NCI-H1105 treated with DMSO at 0.1 percent for 48 hours (cell line): ENCODE data around the gene INPP4B.
"Not testable (repeated sequence)": the region's sequence is repeated elsewhere in the genome, so short reads cannot be mapped to it uniquely, and the experiment has no call there.

Experiments
- DNase-seq: peaks from one replicate; lab custom pipeline; 2025; lab: John Stamatoyannopoulos, UW

INPP4B gene

GRCh38 chr4:142683997-142684396 lies 162.1 kb downstream of the INPP4B start:
- DNase-seq, result no peak

GRCh38 chr4:142683503-142683902 lies 162.6 kb downstream of the INPP4B start:
- no peak for DNase-seq

GRCh38 chr4:142671516-142671915 lies 174.6 kb downstream of the INPP4B start:
- no peak for DNase-seq

GRCh38 chr4:142663828-142664227 lies 182.3 kb downstream of the INPP4B start:
- DNase-seq, result no peak

- DNase-seq, result no peak
Measured at GRCh38 chr4:142660728-142661127, 185.4 kb downstream of the INPP4B start.

GRCh38 chr4:142656178-142656577 lies 189.9 kb downstream of the INPP4B start:
- DNase-seq, result no peak

GRCh38 chr4:142648378-142648777 lies 197.7 kb downstream of the INPP4B start:
- no peak for DNase-seq

- no peak for DNase-seq
Measured at GRCh38 chr4:142645475-142646108, 200.5 kb downstream of the INPP4B start.

- not testable (repeated sequence) for DNase-seq
Measured at GRCh38 chr4:142644628-142645027, 201.5 kb downstream of the INPP4B start.

GRCh38 chr4:142637614-142638013 lies 208.5 kb downstream of the INPP4B start:
- DNase-seq, result no peak

GRCh38 chr4:142631836-142632235 lies 214.3 kb downstream of the INPP4B start:
- DNase-seq, result no peak

- DNase-seq, result no peak
Measured at GRCh38 chr4:142615324-142615665, 230.8 kb downstream of the INPP4B start.

GRCh38 chr4:142614621-142615323 lies 231.3 kb downstream of the INPP4B start:
- DNase-seq, result no peak

- DNase-seq, result no peak
Measured at GRCh38 chr4:142607976-142608375, 238.1 kb downstream of the INPP4B start.

GRCh38 chr4:142600952-142601351 lies 245.1 kb downstream of the INPP4B start:
- no peak for DNase-seq

- DNase-seq, result no peak
Measured at GRCh38 chr4:142598132-142598531, 248.0 kb downstream of the INPP4B start.

GRCh38 chr4:142596595-142596994 lies 249.5 kb downstream of the INPP4B start:
- no peak for DNase-seq

- DNase-seq, result no peak
Measured at GRCh38 chr4:142596121-142596520, 250.0 kb downstream of the INPP4B start.

- peak; percentile 4 for DNase-seq
Measured at GRCh38 chr4:142595222-142595871, 250.8 kb downstream of the INPP4B start.

- DNase-seq, result no peak
Measured at GRCh38 chr4:142585411-142585810, 260.7 kb downstream of the INPP4B start.

- no peak for DNase-seq
Measured at GRCh38 chr4:142583708-142584107, 262.4 kb downstream of the INPP4B start.

- DNase-seq, result no peak
Measured at GRCh38 chr4:142582340-142582739, 263.8 kb downstream of the INPP4B start.

GRCh38 chr4:142581881-142582280 lies 264.2 kb downstream of the INPP4B start:
- DNase-seq, result no peak
